GM19455 (cell line): ENCODE data around the gene PDIA4.
"Not testable (repeated sequence)": the region's sequence is repeated elsewhere in the genome, so short reads cannot be mapped to it uniquely, and the experiment has no call there.

Source experiments
- ATAC-seq: cut with Tn5 transposase; IDR thresholded peaks from one replicate; pipeline ENCODE4 v1.9.1; 2021; ENCODE audit not compliant: unreplicated experiment

PDIA4 gene

DNA sequence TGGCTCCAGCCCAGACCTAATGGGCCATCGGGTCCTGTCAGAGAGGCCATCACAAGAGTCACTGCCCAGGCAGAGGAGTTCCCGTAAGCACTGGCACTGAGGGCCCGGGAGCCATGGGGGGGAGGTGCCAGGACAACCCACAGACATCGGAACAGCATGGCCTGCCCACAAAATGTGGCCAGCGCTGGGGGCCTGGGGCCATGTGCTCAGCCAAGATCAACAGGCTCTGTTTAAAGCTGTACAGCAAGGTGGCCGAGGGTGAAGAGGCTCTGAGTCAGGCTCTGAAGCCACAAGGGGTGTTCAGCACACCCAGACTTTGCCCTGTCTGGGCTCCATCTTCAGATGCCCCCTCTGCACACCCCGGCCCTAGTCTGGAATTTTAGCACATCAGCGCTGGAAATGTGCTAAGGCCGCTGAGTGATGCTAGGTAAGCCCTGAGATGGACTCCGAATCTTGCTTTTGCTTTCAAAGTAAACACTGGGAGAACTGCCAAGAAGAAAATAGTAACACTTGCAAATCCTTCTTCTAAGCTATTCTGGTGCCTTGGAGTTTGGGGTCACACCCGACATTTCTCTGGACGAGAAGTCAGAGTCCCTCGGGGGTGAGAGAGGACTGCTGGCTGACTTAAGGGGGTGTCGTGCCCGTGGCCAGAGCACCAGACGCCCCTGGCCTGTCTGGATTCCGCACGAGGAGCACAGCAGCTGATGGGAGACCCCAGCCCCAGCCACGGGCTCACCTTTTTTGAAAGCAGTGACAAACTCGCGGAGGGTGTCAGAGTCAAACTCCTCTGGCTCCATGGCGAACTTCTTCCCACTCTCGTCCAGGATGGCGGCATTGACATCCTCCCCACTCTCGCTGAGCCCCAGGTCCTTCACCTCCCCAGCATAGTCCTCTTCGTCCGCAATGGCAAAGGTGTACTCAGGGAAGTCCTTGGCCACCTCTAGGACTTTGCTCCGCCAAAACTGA lies 23.6 kb downstream of the PDIA4 start:
- ATAC-seq: no peak

- ATAC-seq: no peak
These were observed 24.6 kb downstream of the PDIA4 start for GRCh38 chr7:149003560-149004305.

DNA sequence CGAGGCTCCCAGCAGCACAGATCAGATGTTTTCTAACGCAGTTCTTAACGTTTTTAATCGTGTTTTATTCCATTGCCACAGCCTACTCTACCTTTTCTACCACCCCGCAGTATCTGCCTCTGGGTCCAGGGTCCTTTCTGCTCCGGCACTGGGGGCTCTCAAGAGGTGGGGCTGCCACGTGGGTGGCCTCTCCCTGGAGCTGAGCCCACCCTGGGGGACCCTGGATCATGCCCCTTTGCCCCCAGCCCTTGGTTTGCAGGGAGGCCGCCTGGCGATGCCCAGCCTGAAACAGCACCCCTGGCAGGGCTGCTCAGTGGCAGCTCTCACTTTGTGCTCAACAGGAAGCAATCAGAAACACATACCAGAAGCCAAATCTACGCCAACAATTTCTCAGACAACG lies 25.3 kb downstream of the PDIA4 start:
- ATAC-seq: no peak

- ATAC-seq: no peak
These were observed 25.7 kb downstream of the PDIA4 start for GRCh38 chr7:149002604-149003003.

- ATAC-seq: no peak
These were observed 26.8 kb downstream of the PDIA4 start for GRCh38 chr7:149001427-149002068.

DNA sequence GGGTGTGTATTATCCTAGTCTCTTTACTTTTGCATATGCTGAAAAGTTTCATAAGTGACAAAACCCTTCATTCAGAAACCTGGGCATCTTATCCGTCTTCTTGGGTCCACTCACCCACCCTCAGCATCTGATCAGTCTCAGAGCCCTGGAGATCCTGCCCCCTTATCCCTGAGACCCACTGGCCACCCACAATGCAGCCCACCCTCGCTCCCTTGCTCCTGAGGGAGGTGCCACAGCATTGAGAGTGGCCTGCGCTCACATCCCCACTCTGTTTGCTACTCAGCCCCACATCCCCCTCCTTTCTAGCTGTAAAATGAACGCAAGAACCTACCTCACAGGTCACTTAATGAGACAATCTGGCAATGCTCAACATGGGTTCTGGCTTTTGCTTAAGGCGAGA lies 27.3 kb downstream of the PDIA4 start:
- no peak for ATAC-seq

DNA sequence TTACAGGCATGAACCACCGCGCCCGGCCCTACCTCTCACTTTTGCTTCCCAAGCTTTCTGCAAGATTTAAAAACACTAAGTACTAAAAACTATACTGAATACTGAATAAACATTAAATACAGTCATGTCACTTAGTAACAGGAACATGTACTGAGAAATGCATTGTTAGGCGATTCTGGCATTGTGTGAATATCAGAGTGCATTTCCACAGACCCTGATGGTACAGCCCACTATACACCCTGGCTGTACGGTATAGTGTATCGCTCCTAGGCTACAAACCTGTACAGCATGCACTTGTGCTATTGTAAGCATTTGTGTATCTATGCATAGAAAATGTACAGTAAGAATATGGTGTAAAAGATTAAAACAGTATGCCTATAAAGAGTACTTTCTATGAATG lies 29.1 kb downstream of the PDIA4 start:
- ATAC-seq: no peak

- ATAC-seq: no peak
These were observed 30.8 kb downstream of the PDIA4 start for GRCh38 chr7:148997497-148997896.

DNA sequence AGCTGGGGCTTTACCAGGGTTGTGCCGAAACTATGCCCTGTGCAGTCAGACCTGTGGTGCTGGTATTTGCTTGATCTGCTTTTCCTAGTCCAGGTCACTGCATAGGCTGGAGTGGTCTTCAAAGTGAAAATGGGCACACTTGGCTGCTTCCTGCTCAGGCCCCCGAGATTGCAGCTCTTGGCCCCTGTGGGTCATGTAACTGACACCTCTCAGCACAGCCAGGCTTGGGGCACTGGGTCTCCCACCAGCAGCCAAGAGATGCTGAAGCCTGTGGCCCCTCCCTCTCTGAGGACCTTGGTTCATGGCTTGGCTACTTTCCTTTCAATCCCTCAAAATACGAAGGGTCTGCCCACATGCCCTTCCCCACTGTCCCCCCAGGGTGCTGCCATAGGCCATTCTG lies 33.7 kb downstream of the PDIA4 start:
- no peak for ATAC-seq

DNA sequence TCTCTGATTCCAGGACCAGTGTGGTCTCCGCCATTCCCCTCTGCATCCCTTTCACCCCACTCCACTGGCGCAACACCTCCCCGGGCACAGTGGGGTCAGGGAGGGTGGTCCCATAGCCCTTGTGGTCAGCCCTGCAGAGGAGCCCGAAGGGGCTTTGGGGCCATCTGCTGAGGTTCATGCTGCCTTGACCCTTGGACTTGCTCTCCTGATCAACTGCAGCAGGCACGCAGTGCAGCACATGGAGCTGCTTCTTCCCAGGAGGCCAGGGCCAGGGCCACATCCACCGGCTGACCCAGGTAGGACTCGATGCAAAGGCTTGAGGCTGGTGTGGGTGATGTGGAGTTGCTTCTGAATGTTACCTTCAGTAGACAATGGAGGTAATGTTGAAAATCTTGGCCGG lies 35.1 kb downstream of the PDIA4 start:
- ATAC-seq: no peak

GRCh38 chr7:148991536-148991935 lies 36.8 kb downstream of the PDIA4 start:
- ATAC-seq: no peak

- no peak for ATAC-seq
These were observed 40.4 kb downstream of the PDIA4 start for GRCh38 chr7:148987751-148988512.

DNA sequence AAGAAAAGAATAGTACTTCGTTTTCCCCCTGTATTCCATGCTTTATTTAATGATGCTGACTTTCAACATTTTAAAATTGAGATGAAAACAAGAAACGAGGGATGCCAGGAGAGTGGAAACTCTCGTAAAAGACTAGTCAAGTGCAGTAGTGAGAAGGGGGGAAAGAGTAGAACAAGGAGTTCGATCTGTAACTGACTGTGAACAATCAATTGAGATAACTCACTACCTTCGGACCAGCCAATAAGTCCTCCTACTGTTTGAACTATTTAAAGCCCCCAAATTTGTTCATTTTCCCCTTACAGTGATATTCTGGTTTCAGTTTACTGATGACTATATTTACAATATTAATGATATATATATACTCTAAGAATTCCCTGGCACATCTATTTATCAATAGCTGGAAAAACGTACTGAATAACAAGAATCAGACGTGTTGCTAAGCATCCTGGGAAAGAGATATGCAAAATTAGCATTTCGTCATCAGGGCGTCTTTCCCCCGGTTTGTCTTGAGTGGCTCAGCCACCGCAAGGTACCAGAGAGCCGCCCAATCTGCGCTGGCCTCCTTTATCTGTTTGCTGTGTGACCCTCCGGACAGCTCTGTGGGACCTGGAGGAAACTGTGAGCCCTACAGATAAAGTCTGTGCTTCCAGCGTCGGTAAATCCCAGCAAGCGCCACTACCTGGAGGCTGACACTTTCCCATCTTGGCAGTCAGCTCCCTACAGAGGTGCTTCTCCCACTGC lies 41.1 kb downstream of the PDIA4 start:
- ATAC-seq: peak; percentile 90

DNA sequence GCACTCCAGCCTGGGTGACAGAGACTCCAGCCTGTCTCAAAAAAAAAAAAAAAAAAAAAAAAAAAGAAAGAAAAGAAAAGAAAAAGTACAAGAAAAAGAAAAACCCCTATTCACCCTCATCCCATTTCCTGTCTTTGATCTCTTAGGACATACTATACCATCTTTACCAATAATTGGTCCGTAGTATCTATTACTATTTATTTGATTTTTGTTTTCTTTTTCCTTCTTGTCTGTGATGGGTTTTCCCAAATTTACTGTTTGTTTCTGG lies 41.6 kb downstream of the PDIA4 start:
- ATAC-seq: no peak

GRCh38 chr7:148983200-148984146 lies 44.8 kb downstream of the PDIA4 start:
- ATAC-seq: peak; percentile 55

DNA sequence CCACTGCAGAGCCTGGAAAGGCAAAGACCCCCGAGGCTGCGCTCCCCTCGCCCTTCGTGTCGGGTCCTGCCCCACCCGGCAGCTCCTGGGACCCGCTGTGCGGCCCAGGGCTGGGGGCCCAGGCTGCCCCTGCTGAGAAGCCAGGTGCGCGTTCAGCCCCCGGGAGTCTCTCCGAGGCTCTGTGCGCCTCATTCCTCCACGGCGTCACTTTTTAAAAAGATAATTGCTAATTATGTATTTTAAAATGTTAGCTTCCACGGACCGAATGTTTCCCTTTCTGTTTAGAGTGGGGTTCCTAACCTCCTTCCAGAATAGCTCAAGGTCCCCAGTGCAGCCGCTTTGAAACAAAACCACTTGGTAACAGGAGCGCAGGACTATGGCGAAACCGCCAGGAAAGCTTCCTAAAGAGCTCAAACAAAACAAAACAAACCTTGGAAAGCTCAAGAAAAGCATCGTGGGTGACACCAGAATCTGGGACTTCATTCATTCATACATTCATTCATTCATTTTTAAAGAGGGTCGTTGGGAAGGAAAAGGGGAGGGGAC lies 45.6 kb downstream of the PDIA4 start:
- ATAC-seq: no peak

- no peak for ATAC-seq
These were observed 48.5 kb downstream of the PDIA4 start for GRCh38 chr7:148979827-148980226.

DNA sequence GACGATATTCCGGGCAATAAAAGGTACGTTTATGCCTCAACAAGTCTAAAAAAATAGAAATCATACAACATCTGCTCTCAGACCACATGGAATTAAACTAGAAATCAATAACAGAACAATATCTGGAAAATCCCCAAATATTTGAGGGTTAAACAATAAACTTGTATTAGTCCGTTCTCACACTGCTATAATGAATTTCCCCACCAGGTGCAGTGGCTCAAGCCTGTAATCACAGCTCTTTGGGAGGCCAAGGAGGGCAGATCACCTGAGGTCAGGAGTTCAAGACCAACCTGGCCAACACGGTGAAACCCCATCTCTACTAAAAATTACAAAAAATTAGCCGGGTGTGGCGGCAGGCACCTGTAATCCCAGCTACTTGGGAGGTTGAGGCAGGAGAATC lies 49.2 kb downstream of the PDIA4 start:
- not testable (repeated sequence) for ATAC-seq

- ATAC-seq: no peak
These were observed 50.2 kb downstream of the PDIA4 start for GRCh38 chr7:148978091-148978490.
